Stimulated activated CD4-positive, alpha-beta T cell treated with anti-CD3 and anti-CD28 coated beads, Interleukin-12 subunit alpha, Interleukin-12 subunit beta, amount 100 ng/mL, for 48 hours (primary cell): ENCODE measurements around the gene PAGR1.
A peak's percentile ranks its signal among the peaks of the same experiment; 100 is the strongest.

Experiments
- DNase-seq, 3 donors: peaks; one replicate each; pipeline ENCODE4 v3.0.0-alpha.2; 2020; ENCODE audit warnings: low read depth in 2 of 3, low spot score in 1 of 3

The PAGR1 gene

DNA sequence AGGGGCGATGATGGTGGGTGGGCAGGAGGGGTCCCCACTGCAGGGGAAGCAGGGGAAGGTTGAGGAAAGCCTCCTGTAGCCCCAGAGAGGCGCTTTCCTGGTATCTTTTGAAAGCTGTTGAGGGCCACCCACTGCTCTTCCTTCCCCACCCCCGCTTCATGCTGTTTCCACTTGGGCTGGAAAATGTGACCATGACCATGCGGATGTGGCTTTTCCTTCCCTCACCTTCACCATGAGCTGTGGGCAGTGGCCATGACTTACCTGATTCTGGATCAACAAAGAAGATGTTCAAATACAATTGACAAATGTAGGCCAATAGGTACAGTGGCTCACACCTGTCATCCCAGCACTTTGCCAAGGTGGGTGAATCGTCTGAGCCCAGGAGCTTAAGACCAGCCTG, 18.1 kb downstream of the PAGR1 start:
- no peak for DNase-seq

DNA sequence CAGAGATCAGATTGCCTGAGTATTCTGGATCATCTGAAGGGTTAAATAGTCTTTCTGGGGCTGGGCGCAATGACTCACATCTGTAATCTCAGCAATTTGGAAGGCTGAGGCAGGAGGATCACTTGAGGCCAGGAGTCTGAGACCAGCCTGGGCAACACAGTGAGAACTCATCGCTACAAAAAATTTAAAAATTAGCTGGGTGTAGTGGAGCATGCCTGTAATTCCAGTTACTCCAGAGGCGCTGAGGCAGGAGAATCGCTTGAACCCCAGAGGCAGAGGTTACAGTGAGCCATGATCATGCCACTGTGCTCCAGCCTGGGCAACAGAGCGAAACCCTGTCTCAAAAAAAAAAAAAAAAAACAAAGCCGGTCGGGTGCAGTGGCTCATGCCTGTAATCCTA, 20.0 kb downstream of the PAGR1 start:
- DNase-seq = no peak

DNA sequence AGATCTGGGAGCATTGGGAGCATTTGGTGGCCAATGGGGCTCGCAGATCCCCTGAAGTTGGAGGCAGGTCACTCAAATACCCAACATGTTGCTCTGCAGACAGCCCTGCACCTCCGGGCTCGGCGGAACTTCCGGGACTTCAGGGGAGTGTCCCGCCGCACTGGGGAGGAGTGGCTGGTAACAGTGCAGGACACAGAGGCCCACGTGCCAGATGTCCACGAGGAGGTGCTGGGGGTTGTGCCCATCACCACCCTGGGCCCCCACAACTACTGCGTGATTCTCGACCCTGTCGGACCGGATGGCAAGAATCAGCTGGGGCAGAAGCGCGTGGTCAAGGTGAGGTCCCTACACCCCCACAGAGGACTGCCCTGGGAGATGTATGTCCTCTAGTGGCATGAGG, 20.7 kb downstream of the PAGR1 start:
- DNase-seq = no peak

DNA sequence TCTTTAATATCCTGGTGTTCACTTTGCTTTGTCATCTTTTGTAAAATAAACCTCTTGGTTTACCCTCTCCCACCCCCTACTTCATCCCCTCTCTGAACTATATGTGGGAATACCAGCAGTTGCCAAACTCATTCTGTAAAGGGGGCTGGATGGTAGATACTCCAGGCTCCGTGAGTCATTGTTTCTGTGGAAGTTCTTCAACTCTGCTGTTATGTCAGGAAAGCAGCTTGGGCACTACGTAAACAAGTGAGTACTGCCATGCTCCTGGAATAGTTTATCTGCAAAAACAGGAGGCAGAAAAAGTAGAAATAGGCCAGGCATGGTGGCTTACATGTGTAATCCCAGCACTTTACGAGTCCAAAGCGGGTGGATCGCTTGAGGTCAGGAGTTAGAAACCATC, 21.9 kb downstream of the PAGR1 start:
- no peak for DNase-seq

DNA sequence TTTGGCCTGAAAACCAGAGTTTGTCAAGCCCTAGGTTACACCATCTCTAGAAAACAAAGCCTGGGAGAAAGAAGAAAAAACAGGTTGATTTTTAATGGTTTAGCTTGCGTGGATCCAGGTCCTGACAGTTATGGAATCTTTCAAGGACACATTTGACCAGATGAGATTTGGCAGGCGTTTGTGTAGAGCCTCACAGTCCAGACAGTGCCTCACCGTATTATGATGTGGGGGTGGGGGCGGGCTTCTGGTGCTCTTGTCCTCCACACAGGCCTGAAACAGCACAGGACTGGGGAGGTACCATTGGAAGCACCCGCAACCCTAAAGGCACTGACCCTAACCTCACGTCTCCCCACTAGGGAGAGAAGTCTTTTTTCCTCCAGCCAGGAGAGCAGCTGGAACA, 23.9 kb downstream of the PAGR1 start:
- no peak for DNase-seq

DNA sequence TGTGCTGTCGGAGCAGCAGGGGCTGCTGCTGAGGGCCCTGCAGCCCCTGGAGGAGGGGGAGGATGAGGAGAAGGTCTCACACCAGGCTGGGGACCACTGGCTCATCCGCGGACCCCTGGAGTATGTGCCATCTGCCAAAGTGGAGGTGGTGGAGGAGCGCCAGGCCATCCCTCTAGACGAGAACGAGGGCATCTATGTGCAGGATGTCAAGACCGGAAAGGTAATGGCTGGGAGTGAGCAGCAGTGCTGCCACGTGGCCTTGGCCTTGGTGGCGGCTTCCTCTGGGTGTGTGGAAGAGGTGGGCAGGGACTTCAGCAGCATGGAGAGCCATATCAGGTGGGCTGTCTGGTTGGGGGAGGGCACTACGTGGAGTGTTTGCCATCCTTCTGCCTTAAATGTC, 24.3 kb downstream of the PAGR1 start:
- no peak for DNase-seq

DNA sequence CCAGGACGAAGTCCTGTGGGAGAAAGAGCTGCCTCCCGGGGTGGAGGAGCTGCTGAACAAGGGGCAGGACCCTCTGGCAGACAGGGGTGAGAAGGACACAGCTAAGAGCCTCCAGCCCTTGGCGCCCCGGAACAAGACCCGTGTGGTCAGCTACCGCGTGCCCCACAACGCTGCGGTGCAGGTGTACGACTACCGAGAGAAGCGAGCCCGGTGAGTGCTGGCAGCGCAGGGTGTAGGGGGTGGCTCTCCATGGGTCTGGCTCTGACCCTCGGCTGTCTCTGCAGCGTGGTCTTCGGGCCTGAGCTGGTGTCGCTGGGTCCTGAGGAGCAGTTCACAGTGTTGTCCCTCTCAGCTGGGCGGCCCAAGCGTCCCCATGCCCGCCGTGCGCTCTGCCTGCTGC, 25.7 kb downstream of the PAGR1 start:
- no peak for DNase-seq

DNA sequence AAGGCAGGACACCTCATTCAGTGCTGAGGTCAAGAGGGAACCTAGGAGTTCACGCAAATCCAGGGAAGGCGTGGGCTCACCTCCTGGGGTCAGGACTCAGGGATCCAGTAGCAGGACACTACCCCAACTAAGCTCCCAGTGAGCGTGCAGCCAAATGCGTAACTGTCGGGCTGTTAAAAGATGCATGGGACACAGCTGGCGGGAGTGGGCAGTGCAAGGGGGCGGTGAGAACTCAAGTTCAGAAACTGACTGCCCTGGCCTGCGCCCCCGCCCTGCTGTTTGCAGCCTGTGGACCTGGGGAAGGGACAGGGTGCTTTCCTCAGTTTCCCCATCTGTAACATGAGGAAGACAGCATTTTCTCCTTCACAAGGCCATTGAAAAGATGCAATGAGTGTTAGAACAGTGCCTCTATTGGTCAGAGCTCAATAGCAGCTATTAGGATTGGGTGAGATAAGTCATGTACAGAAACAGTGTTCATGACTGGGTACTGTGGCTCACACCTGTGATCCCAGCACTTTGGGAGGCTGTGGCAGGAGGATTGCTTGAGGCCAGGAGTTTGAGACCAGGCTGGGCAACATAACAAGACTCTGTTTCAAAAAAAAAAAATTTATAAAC, 26.9 kb downstream of the PAGR1 start:
- no peak for DNase-seq

DNA sequence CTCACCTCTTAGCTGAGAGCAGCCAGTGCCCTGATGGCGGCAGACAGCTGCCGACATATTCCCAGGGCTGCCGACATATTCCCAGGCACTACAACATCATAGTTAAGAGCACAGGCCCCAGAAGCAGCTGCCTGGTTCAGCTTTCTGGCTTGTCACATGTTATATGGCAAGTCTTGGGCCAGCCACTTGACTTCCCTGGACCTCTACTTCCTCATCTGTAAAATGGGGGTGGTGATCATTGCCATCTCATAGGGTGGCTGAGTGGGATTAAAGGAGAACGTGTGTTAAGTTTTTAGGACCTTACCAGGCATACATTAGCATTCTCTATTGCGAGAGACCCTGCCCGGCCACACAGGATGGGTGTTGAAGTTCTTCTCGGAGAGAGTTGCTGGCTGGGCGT, 28.0 kb downstream of the PAGR1 start:
- DNase-seq = no peak

DNA sequence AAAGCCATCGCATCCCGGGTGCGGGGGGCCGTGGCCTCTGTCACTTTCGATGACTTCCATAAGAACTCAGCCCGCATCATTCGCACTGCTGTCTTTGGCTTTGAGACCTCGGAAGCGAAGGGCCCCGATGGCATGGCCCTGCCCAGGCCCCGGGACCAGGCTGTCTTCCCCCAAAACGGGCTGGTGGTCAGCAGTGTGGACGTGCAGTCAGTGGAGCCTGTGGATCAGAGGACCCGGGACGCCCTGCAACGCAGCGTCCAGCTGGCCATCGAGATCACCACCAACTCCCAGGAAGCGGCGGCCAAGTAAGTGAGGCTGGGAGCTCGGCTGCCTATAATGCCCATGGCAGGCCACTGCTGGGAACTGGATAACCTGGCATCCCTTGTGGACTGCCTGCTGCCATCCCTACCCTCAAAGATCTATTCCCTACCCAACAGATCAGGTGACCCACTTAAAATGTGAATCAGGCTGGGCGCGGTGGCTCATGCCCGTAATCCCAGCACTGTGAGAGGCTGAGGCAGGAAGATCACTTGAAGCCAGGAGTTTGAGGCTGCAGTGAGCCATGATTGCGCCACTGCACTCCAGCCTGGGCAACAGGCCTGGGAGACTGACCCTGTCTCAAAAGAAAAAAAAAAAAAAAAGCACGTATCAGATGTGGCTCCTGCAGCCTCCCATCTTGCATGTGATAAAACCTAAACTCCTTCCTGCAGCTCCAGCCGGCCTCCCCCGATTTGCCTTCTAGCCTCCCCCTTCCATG, 28.8 kb downstream of the PAGR1 start:
- DNase-seq = no peak

DNA sequence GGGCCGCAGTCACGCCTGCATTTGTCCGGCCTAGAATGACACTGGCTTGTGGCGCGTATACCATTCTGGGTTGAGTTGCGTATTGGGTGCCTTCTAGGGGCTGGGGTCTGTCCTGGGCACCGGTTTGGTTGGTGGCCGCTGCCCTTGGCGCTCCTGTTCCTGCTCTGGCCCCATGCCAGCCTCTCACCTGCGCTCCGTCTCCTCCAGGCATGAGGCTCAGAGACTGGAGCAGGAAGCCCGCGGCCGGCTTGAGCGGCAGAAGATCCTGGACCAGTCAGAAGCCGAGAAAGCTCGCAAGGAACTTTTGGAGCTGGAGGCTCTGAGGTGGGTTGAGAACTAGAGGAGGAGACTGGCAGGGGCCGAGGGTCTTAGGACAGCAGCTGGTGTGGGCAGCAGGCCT, 29.7 kb downstream of the PAGR1 start:
- no peak for DNase-seq

DNA sequence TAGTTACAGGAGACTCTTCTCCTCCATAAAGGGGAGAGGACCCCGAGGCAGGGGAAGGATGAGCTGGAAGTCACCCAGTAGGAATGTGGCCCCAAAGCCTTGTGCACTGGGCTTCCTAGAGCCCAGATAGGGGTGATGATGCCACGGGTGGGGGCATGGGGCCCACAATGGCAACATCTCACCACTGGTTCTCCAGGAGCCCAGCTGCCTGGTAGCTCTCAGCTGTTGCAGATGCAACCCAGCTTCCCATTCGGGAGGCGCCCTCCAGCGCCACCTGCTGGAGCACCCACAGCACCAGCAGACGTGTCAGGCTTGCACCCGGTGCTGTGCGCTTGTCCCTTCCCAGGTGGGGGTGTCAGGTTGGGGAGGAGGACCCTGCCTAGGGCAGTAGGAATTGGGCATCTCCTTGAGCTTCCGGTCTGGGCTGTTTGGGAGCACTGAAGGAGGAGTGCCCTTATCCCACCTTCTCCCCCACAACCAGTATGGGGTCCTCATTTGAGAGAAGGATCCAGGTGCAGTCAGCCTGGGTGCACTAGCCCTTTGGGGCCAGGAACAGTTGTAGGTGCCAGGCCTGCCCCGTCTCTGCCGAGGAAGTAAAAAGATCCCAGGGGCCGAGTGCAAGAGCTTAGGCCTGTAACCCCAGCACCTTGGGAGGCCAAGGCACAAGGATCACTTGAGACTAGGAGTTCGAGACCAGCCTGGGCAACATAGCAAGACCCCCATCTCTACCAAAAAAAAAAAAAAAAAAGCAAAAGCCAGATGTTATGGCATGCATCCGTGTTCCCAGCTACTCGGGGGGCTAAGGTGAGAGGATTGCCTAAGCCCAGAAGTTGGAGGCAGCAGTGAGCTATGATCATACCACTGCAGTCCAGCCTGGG, 32.7 kb downstream of the PAGR1 start:
- peak; percentile 71 to 79 (median 77) for DNase-seq

DNA sequence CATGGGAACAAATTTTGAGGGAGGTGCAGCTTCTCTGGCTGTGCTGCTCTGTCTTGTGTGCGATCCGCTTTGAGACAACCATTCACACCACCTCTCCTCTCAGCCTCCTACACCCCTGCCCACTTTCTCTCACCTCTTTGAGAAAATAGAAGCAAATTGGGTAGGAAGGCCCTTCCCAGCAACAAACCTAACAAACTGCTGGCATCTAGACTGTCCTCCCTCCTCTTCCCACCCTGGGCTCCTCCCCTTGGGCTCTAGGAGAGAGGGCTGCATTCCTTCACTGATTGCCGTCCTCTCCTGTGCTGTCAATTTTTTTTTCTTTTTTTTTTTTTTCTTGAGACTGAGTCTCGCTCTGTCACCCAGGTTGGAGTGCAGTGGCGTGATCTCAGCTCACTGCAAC, 33.6 kb downstream of the PAGR1 start:
- no peak for DNase-seq

DNA sequence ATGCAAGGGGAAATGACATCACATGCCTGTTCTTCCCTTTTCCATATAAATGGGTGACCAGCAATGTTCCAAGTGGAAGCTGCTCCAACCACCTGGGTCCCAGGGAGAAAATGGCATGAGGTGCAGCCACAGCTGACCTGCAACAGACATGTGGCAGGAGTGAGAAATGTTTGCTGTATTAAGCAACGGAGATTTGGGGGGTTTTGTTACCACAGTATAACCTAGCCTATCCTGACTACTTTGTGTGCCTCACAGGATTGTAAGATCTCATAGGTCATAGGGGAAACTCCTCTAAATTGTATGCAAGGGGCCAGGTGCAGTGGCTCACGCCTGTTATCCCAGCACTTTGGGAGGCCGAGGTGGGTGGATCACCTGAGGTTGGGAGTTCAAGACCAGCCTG, 35.0 kb downstream of the PAGR1 start:
- DNase-seq = no peak

DNA sequence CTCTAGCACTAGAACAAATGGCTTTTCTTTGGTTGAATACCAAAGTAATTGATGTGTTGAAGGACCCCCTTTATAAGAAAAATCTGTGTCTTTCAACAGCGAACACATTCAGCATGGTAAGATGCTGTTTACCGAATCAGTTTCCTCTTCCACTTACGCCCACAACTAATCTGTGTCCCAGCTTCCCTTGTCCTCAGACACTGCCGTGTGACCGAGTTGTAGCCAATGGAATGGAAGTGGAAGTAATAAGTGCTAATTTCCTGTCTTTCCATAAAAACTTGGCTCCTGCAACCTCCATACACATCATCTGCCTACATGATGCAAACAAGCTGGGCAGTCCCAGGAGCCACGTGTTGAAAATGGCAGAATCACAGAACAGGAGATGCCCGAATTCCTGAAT, 36.7 kb downstream of the PAGR1 start:
- DNase-seq = no peak

DNA sequence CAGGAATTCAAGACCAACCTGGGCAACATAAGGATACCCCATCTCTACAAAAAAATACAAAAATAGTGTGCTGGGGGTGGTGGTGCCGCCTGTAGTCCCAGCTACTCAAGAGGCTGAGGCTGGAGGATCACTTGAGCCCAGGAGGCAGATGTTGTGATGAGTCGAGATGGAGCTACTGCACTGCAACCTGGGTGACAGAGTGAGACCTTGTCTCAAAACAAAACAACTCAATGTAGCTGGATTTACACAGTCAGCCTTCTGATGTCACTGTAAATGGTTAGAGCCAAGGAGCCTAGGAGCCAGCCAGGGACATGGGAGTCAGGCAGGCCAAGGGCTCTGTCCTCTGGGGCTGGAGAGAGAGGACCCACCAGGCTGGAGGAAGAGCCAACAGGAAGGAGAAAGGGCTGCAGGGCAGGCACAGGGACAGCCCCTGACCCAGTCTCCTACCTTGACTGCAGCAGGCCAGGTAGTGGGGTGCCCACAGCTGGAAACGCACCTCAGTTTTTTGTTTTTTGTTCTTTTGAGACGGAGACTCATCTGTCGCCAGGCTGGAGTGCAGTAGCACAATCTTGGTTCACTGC, 38.7 kb downstream of the PAGR1 start:
- no peak for DNase-seq

DNA sequence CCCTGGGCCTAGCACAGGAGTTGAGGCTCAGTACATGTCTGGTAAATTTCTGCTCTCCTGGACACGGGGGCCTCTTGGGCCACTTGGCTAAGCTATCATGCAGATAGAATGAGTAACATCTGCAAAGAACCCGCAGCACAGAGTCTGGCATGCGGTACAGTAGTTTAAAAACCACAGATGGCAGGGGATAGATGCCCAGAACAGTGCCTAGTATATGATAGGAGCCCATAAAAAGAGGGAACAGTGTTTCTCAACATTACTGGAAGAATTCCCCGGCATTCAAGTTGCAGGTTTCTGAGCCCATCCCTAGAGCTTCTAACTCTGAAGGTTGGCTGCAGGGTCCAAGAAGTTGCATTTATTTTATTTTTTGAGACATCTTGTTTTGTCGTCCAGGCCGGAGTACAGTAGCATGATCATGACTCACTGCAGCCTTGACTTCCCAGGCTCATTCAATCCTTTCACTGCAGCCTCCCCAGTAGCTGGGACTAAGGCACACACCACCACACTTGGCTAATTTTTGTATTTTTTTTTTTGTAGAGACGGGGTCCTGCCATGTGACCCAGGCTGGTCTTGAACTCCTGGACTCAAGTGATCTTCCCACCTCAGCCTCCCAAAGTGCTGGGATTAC, 41.3 kb downstream of the PAGR1 start:
- no peak for DNase-seq

DNA sequence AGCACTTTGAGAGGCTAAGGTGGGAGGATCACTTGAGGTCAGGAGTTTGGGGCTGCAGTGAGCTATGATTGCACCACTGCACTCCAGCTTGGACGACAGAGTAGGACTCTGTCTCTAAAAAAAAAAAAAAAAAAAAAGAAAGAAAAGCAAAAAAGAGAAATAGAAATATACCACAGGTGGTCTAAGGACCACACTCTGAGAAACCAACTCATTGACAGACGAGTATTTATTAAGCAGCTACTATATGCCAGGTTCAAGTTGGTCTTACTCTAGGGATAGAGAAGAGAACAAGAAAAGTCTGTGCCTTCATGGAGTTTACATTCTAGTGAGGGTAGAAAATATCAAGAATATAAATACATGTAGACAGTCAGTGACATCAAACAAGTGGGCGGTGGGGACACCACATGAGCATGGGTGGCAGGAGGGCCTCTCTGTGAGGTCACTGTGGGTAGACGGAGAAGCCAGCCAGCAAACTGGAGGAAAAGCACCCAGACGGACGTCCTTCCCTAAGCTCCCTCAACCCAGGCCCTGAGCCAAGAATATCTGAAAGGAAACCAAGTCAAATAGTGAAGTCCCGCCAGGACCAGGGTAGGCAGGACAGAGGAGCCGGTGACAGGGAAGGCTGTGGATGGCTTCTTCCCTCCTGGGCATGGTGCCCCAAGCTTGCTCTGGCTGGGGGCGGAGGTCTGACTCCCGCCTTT, 42.3 kb downstream of the PAGR1 start:
- no peak for DNase-seq

DNA sequence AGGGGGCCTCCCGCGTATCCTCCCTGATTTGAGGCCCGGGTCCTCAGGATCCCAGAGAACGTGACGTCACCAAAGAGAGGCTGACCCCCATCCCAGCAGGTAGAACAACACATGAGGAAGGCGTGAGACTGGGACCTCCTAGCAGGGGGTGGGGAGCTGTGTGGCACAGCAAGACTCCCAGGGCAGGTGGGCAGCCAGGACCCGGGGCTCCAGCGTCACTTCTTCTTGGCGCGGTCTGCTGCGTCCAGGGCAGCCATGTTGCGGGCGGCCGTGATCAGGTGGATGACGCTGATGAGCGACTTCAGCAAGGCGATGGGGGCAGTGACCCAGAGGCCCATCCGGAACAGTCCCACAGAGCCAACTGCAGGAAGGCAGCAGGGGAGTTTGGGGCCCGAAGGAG, 43.0 kb downstream of the PAGR1 start:
- DNase-seq = no peak

DNA sequence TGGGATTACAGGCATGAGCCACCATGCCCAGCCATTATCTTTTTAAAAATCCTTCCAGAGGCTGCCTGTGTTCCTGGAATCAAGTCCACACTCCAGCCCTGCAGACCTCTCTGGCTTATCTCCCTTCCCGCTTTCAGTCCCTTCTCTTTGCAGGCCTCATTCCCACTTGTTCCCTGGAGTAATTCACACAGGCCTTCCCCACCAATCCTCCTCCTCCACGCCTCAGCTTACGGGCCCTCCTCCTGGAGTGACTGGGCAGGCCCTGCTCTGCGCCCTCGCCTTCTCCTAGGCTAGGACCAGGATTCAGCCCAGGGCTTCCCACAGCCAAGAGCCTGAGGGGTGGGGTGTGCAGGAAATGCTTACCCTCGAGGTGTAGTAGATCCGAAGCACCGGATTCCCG, 44.3 kb downstream of the PAGR1 start:
- DNase-seq = no peak

DNA sequence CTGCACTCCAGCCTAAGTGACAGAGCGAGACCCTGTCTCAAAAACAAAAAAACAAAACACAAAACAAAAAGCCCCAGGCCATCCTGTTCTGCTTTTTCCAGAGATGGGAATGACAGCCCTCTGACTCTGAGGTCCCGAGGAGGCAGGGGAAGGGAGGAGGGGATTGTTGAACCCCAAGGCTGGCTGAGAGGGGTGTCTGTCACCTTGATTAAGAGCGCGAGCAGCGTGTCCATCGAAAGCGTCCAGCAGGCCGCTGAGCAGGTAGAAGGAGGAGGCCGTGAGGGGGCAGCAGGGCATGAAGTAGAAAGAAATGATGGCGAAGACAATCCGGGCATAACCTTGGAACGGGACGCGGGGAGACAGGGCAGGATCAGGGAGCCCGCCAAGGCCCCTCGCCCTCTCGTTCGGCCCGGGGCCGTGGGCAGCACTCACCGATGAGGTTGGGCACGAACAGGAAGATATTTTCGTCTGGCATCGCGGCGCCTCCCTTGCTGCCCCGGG, 46.5 kb downstream of the PAGR1 start:
- DNase-seq = no peak
